ENCODE results near the gene NENF.

Gene NENF

GRCh38 chr1:212466437-212466836 is 33.7 kb downstream of the NENF start:
- Mint-ChIP-seq H3K4me3 (no peak overlapping the region), H3K27me3 (ENCODE audit: low read depth, poor library complexity) (peaks cover 13% of the 10 kb centered on the region), H3K36me3 (ENCODE audit: low read depth) (no peaks in the 10 kb centered on the region), H3K4me1 (peaks cover 45% of the 10 kb centered on the region), H3K9me3 (no peaks in the 10 kb centered on the region), H3K27ac (no peak overlapping the region)
- DNase-seq: no peak
- TF ChIP-seq CTCF (IDR thresholded peaks at IDR 0.05): no peak

DNA sequence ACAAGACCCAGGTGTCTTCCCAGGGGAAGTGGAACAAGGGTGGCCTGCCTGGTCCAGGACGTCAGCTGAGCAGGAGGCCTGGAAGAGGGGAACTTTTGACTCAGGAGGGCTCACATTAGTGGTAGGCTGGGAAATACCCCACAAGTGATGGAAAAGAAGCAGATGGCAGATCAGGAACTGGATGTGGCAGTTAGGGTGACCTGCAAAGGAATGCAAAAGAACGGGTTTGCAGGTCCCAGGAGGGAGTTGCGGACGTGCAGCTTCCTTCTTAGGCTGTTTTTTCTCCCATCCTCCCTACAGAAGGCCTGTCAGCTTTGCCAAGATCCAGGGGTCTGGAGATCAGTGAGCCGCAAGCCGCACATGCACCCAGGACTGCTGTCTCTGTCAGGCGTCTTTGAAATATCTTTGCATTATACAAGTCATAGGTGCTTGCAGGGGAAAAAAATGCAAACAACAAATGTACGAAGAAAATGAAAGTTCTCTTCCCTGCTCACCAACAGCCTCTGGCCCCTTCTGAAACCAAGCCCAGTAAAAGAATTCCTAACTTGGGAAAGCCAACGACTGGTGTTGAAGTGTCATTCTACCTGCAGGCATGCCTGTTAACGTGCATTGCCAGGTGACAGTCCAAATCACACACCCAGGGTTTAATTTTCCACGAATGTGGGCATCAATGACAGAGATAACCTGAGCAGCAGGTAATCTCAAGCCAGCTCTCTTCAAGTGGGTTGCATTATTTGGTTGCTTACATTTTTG is 34.4 kb downstream of the NENF start:
- TF ChIP-seq CTCF (IDR thresholded peaks at IDR 0.05): no peak
- peaks cover 45% of the 10 kb centered on the region for H3K4me1 Mint-ChIP-seq
- H3K27ac Mint-ChIP-seq: peak overlapping the region; percentile 45
- peaks cover 13% of the 10 kb centered on the region for H3K27me3 Mint-ChIP-seq (ENCODE audit: low read depth, poor library complexity)
- no peak overlapping the region for H3K4me3 Mint-ChIP-seq
- DNase-seq: no peak
- no peaks in the 10 kb centered on the region for H3K9me3 Mint-ChIP-seq
- no peaks in the 10 kb centered on the region for H3K36me3 Mint-ChIP-seq (ENCODE audit: low read depth)

- Mint-ChIP-seq H3K4me3 (no peak overlapping the region), H3K27ac (no peak overlapping the region), H3K27me3 (ENCODE audit: low read depth, poor library complexity) (peaks cover 18% of the 10 kb centered on the region), H3K9me3 (no peaks in the 10 kb centered on the region), H3K4me1 (peaks cover 41% of the 10 kb centered on the region), H3K36me3 (ENCODE audit: low read depth) (no peaks in the 10 kb centered on the region)
- TF ChIP-seq CTCF (IDR thresholded peaks at IDR 0.05): no peak
- no peak for DNase-seq
Measured at GRCh38 chr1:212467843-212468482, 35.2 kb downstream of the NENF start.

GRCh38 chr1:212470059-212470458 is 37.3 kb downstream of the NENF start:
- no peak for DNase-seq
- no peak for TF ChIP-seq CTCF (IDR thresholded peaks at IDR 0.05)
- no peak overlapping the region for H3K4me3 Mint-ChIP-seq
- peaks cover 21% of the 10 kb centered on the region for H3K27me3 Mint-ChIP-seq (ENCODE audit: low read depth, poor library complexity)
- H3K4me1 Mint-ChIP-seq: peaks cover 20% of the 10 kb centered on the region
- no peak overlapping the region for H3K27ac Mint-ChIP-seq
- H3K9me3 Mint-ChIP-seq: no peaks in the 10 kb centered on the region
- H3K36me3 Mint-ChIP-seq (ENCODE audit: low read depth): no peaks in the 10 kb centered on the region

- peaks cover 17% of the 10 kb centered on the region for H3K4me1 Mint-ChIP-seq
- H3K9me3 Mint-ChIP-seq: no peaks in the 10 kb centered on the region
- H3K36me3 Mint-ChIP-seq (ENCODE audit: low read depth): no peaks in the 10 kb centered on the region
- no peak for TF ChIP-seq CTCF (IDR thresholded peaks at IDR 0.05)
- H3K27ac Mint-ChIP-seq: no peak overlapping the region
- H3K4me3 Mint-ChIP-seq: no peak overlapping the region
- DNase-seq: no peak
- peaks cover 13% of the 10 kb centered on the region for H3K27me3 Mint-ChIP-seq (ENCODE audit: low read depth, poor library complexity)
Measured at GRCh38 chr1:212471286-212471685, 38.6 kb downstream of the NENF start.
